NCI-H82 treated with DMSO at 0.1 percent for 48 hours (cell line): Measurements from ENCODE around the gene NCOA1.
"Not testable (repeated sequence)": the region's sequence is repeated elsewhere in the genome, so short reads cannot be mapped to it uniquely, and the experiment has no call there.

Experiments used
- DNase-seq: peaks from one replicate; lab custom pipeline; 2025; ENCODE audit not compliant: unreplicated experiment; lab: John Stamatoyannopoulos, UW

NCOA1 gene

GRCh38 chr2:24531610-24532009, 40.6 kb downstream of the NCOA1 start:
- not testable (repeated sequence) for DNase-seq

DNA sequence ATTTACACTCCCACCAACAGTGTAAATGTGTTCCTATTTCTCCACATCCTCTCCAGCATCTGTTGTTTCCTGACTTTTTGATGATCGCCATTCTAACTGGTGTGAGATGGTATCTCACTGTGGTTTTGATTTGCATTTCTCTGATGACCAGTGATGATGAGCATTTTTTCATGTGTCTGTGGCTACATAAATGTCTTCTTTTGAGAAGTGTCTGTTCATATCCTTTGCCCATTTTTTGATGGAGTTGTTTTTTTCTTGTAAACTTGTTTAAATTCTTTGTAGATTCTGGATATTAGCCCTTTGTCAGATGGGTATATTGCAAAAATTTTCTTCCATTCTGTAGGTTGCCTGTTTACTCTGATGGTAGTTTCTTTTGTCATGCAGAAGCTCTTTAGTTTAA, 41.0 kb downstream of the NCOA1 start:
- DNase-seq: not testable (repeated sequence)

DNA sequence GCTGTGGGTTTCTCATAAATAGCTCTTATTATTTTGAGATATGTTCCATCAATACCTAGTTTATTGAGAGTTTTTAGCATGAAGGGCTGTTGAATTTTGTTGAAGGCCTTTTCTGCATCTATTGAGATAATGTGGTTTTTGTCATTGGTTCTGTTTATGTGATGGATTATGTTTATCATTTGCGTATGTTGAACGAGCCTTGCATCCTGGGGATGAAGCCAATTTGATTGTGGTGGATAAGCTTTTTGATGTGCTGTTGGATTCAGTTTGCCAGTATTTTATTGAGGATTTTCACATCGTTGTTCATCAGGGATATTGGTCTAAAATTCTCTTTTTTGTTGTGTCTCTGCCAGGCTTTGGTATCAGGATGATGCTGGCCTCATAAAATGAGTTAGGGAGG, 42.5 kb downstream of the NCOA1 start:
- DNase-seq: not testable (repeated sequence)

DNA sequence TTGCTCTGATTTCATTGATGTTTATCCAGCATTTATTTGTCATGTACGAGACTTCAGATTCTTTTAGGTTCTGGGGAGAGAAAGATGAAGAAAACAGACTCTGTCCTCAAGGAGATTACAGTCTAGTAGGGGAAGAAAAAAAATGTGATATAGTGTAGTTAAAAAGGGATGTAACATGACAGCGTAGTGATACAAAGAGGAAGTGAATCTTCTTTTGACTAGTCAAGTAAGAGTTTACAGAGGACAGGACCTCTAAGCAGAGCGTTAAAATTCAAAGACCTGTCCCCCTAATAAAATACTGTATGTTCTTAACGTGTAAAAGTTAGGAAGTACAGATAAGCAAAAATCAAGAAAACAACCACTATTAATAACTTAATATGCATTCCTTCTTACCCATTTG, 47.7 kb downstream of the NCOA1 start:
- no peak for DNase-seq

DNA sequence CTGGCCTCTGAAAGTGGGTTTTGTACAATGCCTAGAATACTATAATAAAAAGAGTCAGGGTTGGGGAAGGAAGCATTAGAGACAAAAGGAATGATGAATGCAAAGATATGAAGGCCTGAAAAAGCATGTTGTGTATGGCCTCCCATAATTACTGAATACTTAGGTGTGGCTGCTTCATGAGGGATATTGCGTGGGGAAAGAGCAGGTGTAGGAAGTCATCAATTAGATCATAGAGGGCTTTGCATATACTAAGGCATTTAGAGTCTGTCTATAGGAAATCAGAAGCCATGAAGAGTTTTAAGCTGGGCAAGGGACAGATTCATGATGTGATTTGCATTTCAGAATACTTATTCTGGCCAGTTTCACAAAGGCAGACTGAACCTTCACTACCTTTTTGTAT, 48.2 kb downstream of the NCOA1 start:
- DNase-seq: no peak

GRCh38 chr2:24540011-24540477, 49.0 kb downstream of the NCOA1 start:
- DNase-seq: no peak

DNA sequence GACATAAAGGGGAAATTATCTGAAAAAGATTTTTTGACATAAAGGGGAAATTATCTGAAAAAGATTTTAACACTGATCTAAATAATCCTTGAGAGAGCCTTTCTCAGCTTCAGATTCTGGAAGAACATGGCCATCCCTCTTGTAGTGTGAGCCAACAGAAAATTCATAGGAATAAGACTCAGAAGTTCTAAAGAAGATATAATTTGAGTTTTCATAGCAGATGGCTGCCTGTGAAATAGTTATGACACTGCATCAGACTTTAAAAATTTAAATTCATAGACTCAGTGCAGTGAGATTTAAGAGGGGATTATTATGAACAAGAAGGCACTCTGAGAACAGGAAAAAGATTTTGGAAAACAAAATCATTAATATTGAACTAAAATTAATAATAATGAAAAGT, 50.6 kb downstream of the NCOA1 start:
- no peak for DNase-seq

DNA sequence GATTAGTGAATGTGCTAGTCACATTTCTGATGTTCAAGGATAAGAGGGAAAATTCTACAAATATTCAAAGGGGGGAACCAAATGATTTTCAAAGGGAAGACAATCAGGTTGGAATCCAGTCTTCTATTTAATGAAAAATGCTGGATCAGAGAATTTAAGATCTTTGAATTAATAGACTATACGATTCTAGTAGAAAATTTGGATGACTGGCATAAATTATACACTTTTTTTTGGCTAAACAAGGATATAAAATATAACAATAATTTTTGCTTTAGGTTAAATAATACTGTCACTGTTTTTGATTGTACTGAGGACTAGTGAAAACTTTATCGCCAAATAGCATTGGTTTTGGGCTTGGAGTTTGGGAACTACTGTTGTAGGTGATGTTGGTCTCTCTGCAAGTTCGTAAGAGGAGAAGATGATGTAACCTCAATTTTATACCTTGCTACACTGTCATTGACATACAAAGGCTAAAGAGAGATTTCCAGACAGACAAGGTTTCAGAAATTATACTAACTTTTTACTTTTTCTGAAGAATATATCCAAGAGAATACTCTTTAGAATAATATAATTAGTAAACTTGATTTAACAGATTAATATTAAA, 51.3 kb downstream of the NCOA1 start:
- DNase-seq: no peak

- no peak for DNase-seq
These were observed 52.2 kb downstream of the NCOA1 start for GRCh38 chr2:24543252-24543651.

GRCh38 chr2:24544456-24545115, 53.5 kb downstream of the NCOA1 start:
- no peak for DNase-seq

DNA sequence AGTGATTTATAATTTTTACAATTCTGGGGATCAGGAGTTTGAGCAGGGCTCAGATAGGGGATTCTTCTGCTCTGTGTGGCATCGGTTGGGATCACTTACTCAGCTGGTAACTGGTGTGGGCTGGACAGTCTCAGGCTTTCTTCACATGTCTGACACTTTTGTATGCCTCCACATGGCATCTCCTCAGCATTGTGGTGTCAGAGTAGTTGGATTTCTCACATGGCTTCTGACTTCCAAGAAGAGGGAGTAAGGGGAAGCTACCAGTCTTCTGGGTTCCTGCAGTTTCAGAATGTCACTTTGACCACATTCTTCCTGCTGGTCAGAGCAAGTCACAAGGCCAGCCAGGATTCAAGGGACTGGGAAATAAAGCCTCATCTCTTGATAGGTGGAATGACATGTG, 55.6 kb downstream of the NCOA1 start:
- DNase-seq: no peak

GRCh38 chr2:24548058-24548457, 57.0 kb downstream of the NCOA1 start:
- no peak for DNase-seq

DNA sequence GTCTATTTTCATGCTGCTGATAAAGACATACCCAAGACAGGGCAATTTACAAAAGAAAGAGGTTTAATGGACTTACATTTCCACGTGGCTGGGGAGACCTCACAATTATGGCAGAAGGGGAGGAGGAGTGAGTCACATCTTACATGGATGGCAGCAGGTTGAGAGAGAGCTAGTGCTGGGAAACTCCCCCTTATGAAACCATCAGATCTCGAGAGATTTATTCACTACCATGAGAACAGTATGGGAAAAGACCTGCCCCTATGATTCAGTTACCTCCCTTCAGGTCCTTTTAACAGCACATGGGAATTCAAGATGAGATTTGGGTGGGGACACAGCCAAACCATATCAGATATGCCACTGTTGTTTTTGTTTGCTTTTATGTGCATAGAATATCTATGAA, 59.2 kb downstream of the NCOA1 start:
- DNase-seq: not testable (repeated sequence)

GRCh38 chr2:24551016-24551415, 60.0 kb downstream of the NCOA1 start:
- no peak for DNase-seq

- DNase-seq: no peak
These were observed 61.8 kb downstream of the NCOA1 start for GRCh38 chr2:24552836-24553235.

DNA sequence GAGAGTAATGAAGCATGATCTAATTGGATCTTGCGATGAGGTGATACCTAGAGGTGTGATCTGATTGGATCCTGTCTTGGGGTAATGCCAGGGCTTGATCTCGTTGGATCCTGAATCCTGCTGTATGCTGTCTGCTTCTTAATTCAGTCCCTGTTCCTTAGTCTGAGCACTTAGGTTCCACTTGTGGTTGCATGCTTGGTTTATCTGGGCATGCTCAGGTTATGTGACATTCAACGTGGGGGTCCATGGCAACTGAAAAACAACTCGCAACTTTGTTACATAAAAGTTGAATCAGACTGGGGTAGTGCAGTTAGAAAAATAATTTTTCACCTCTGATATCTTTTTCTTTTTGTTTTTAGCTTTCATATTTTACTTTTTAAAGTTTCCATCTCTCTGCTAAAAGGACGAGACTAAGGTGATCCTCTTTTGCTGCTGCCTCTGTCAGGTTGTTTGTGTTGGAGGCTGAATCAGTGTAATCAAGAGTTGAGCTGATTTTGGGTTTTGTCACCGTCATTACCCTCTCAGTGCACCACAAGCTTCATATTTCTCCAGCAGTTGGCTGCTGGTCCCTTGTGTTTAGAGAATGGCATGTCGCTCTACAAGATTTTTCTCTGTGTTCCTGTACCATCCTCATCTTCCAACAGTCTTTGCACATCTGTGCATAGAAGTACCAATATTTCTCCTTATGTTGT, 67.9 kb downstream of the NCOA1 start:
- DNase-seq: no peak

DNA sequence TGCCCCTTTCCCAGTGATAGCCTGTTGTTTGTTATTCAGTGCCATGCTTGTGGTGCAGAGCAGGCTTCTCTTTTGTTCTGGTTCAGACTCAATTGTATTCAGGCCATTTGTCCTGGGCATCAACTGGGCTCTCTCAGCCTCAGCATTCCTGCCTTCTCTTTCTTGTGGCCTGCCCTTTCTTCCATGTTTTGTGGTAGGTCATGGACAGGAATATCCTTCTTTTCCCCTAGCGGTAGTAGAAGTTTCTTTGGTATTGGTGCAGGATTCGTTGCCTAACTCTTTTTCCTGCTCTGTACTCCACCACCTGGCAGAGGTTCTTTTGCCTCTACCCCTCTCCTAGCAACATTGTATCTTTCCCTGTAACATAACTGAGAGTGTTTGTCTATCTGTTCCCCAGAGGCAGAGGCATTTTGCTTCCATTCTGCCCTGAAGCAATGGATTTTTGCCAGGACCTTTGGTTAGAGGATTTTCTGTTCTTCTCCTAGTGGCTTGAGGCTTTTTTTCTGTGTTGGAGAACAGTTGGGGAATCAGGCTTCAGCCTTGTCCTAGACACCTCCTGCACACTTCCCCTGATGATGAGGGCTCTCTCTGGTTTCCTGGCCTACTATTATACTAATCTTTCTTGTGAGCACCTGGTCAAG, 68.5 kb downstream of the NCOA1 start:
- no peak for DNase-seq

- no peak for DNase-seq
These were observed 74.5 kb downstream of the NCOA1 start for GRCh38 chr2:24565537-24565936.

GRCh38 chr2:24566209-24566608, 75.2 kb downstream of the NCOA1 start:
- no peak for DNase-seq

DNA sequence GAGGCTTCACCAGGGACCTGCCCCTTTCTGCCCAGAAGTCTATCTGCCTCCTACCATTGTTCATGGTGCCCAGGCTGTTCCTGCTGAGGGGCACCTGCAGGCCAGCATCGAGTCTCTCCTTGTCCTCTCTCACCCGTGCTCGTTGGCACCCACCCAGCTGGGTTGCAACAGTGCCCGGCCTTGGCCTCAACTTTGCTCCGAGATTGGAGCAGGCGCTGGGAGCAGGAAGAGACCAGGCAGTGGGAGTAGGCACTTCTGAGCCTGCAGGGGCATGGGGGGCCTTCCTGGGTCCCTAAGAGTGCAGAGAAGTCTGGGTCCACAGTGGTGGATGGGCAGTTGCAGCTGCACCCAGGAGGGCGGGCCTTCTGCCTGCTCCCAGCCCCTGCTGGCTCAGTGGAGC, 75.6 kb downstream of the NCOA1 start:
- no peak for DNase-seq

- no peak for DNase-seq
These were observed 77.5 kb downstream of the NCOA1 start for GRCh38 chr2:24568551-24568950.

- not testable (repeated sequence) for DNase-seq
These were observed 78.5 kb downstream of the NCOA1 start for GRCh38 chr2:24569565-24569964.
